ENCODE data around the gene SH3PXD2A. TPM values are rescaled to one million over a fixed set of nuclear protein-coding genes. Genes with fewer than 3 reads are reported as not detected.

SH3PXD2A gene
- total and polyA plus RNA-seq, 2 experiments from 2014 or later: 1.8 to 5.0 TPM

DNA sequence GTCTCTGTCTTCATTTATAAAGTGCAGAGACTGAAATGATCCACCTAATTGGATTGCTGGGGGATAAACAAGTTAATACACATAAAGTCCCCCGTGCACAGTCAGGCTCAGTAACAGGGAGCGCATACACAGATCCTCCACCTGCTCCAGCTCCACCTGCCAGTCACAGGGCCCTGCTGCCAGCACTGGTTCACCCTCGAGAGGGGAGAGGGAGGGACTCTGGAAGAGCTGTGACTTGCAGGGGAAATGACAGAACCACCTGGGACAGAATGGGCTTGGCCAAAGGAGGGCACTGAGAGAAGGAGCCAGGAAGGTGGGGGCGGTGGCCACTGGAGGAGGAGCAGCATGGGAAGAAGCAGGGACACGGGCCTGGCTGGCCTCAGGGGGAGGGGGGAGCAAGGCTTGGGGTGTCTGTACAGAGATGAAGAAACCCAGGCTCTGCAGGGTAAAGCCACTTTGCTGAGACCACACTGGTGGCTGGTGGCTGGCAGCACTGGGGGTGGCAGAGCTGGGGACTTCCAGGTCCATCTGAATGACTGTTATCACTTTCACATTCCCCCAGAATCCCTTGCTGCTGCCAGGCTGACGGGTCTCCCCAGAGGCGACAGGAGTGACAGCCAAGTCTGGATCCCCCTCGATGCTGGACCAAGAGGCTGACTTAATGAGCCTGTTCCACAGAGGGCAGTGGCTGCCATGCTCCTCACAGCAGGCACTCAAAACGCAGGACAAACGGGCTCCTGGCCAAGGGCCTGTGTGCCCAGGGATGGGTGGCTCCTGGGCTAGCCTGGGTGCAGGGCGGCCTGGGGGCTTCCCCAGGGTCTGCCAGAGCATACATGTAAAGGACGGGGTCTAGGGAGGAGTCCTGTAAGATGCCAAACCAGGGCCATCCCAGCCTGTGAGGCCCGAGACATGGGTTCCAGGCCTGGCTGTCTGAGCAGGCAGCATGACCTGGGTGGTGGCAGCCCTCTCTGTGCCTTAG is 151.1 kb downstream of the SH3PXD2A start (continued):
- TF ChIP-seq ZNF462 (CRISPR knock-in tag; IDR thresholded peaks at IDR 0.05) (no peak), CREB1 (CRISPR knock-in tag; IDR thresholded peaks at IDR 0.05; ENCODE audit: low read depth) (no peak), JUNB (IDR thresholded peaks at IDR 0.05; ENCODE audit: unreplicated experiment) (no peak), EZH2 (IDR thresholded peaks at IDR 0.05; ENCODE audit: low read depth, unreplicated experiment) (no peak), EZH2phosphoT487 (IDR thresholded peaks at IDR 0.05; ENCODE audit: unreplicated experiment) (no peak)
- TF ChIP-seq, protein P1, sequence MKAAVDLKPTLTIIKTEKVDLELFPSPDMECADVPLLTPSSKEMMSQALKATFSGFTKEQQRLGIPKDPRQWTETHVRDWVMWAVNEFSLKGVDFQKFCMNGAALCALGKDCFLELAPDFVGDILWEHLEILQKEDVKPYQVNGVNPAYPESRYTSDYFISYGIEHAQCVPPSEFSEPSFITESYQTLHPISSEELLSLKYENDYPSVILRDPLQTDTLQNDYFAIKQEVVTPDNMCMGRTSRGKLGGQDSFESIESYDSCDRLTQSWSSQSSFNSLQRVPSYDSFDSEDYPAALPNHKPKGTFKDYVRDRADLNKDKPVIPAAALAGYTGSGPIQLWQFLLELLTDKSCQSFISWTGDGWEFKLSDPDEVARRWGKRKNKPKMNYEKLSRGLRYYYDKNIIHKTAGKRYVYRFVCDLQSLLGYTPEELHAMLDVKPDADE (IDR thresholded peaks at IDR 0.05): no peak
